ENCODE data around the gene TMEM132C.

Gene TMEM132C

DNA sequence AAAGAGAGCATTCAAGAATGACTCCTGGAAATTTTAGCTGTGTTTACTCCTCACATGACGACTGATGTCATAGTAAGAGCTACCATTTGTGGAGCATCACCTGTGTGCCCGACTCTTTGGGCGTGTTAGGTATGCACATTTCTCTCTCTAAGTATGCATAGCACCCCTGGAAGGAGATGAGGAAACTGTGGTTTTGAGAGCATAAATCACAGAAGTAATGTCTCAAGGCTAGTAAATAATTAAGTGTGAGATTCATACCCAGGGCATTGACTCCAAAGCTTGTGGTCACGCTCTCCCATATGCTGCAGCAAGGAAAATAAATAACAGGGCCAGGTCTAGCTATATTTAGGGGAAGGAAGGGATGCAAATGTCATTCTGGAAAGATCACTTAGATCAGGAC lies 340.7 kb downstream of the TMEM132C start:
- no peak overlapping the region for H3K4me2 ChIP-seq (ENCODE audit: low read depth, low read length, poor library complexity, severe bottlenecking)
- no peak for TF ChIP-seq EZH2phosphoT487 (conservative IDR thresholded peaks at IDR 0.05; ENCODE audit: low read length)
- TF ChIP-seq, protein P1, sequence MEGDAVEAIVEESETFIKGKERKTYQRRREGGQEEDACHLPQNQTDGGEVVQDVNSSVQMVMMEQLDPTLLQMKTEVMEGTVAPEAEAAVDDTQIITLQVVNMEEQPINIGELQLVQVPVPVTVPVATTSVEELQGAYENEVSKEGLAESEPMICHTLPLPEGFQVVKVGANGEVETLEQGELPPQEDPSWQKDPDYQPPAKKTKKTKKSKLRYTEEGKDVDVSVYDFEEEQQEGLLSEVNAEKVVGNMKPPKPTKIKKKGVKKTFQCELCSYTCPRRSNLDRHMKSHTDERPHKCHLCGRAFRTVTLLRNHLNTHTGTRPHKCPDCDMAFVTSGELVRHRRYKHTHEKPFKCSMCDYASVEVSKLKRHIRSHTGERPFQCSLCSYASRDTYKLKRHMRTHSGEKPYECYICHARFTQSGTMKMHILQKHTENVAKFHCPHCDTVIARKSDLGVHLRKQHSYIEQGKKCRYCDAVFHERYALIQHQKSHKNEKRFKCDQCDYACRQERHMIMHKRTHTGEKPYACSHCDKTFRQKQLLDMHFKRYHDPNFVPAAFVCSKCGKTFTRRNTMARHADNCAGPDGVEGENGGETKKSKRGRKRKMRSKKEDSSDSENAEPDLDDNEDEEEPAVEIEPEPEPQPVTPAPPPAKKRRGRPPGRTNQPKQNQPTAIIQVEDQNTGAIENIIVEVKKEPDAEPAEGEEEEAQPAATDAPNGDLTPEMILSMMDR (IDR thresholded peaks at IDR 0.05; ENCODE audit: insufficient read depth, low read length, poor library complexity, severe bottlenecking), result no peak
- no peak overlapping the region for H2AFZ ChIP-seq (ENCODE audit: low read depth, low read length, severe bottlenecking)
- H3F3A ChIP-seq (ENCODE audit: insufficient read depth), result no peaks in the 10 kb centered on the region
- H4K20me1 ChIP-seq (ENCODE audit: low read depth, low read length), result no peaks in the 10 kb centered on the region
- no peaks in the 10 kb centered on the region for H3K36me3 ChIP-seq (ENCODE audit: low read length)
- no peak overlapping the region for H3K9ac ChIP-seq (ENCODE audit: low read length)
- H3K27ac ChIP-seq (ENCODE audit: low read depth, low read length), result no peak overlapping the region
- H3K9me2 ChIP-seq (replicated peaks; ENCODE audit: insufficient read depth, low read length), result no peaks in the 10 kb centered on the region
- no peaks in the 10 kb centered on the region for H3K79me2 ChIP-seq (ENCODE audit: insufficient read depth, low read length)
- H3K27me3 ChIP-seq (ENCODE audit: low read length), result no peaks in the 10 kb centered on the region
- H3K9me3 ChIP-seq (ENCODE audit: insufficient read depth, low read length), result no peaks in the 10 kb centered on the region
- H3K4me3 ChIP-seq (ENCODE audit: insufficient read depth, low read length, poor library complexity, severe bottlenecking), result no peak overlapping the region

DNA sequence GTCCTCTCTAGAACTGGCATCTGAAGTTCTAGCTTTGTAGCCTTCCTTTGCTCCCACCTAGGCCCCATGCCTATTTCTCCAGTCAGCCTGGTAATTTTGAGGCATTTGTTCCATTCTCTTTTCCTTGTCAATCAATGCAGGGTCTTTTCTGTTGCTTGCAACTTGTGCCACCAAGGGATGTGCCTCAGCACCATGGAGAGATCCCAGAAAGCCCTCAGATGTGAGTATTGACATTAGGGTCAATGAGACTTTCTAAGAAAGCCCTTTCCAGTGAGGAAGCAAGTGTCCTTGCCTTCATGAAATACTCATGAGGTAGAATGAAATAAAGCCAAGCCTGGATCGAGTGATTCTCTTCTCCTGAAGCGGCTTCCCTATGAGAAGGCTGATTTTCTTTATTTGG lies 342.9 kb downstream of the TMEM132C start:
- no peaks in the 10 kb centered on the region for H3K9me2 ChIP-seq (replicated peaks; ENCODE audit: insufficient read depth, low read length)
- H3K9ac ChIP-seq (ENCODE audit: low read length), result no peak overlapping the region
- H4K20me1 ChIP-seq (ENCODE audit: low read depth, low read length), result no peaks in the 10 kb centered on the region
- H3K4me3 ChIP-seq (ENCODE audit: insufficient read depth, low read length, poor library complexity, severe bottlenecking), result no peak overlapping the region
- H3K36me3 ChIP-seq (ENCODE audit: low read length), result no peaks in the 10 kb centered on the region
- TF ChIP-seq EZH2phosphoT487 (conservative IDR thresholded peaks at IDR 0.05; ENCODE audit: low read length), result no peak
- TF ChIP-seq, protein P1 (IDR thresholded peaks at IDR 0.05; ENCODE audit: insufficient read depth, low read length, poor library complexity, severe bottlenecking), result no peak
- no peak overlapping the region for H3K4me2 ChIP-seq (ENCODE audit: low read depth, low read length, poor library complexity, severe bottlenecking)
- H3F3A ChIP-seq (ENCODE audit: insufficient read depth), result no peaks in the 10 kb centered on the region
- H3K79me2 ChIP-seq (ENCODE audit: insufficient read depth, low read length), result no peaks in the 10 kb centered on the region
- H3K9me3 ChIP-seq (ENCODE audit: insufficient read depth, low read length), result no peaks in the 10 kb centered on the region
- H3K27ac ChIP-seq (ENCODE audit: low read depth, low read length), result no peak overlapping the region
- H3K27me3 ChIP-seq (ENCODE audit: low read length), result no peaks in the 10 kb centered on the region
- no peak overlapping the region for H2AFZ ChIP-seq (ENCODE audit: low read depth, low read length, severe bottlenecking)

DNA sequence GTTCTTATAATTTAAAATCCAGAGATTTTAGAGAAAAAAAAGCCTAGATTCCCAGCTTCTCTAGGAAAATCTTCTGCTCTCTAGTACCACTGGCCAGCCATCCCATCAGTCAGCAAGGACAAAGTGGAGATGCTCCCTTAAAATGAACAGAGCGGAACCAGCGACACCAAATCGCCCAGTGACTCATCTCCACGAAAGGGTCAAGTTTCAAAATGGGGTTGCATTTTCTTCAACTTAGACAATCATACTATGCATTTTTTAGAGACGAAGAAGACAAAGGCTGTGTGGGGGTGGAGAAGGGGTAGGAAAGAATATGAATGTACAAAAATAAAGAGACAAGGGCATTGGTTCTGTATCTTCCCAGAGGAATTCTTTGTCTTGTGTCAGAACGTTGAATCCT lies 344.8 kb downstream of the TMEM132C start:
- H3K36me3 ChIP-seq (ENCODE audit: low read length), result no peaks in the 10 kb centered on the region
- no peak overlapping the region for H3K27ac ChIP-seq (ENCODE audit: low read depth, low read length)
- H3K9ac ChIP-seq (ENCODE audit: low read length), result no peak overlapping the region
- no peaks in the 10 kb centered on the region for H3F3A ChIP-seq (ENCODE audit: insufficient read depth)
- no peaks in the 10 kb centered on the region for H3K79me2 ChIP-seq (ENCODE audit: insufficient read depth, low read length)
- no peaks in the 10 kb centered on the region for H3K9me2 ChIP-seq (replicated peaks; ENCODE audit: insufficient read depth, low read length)
- TF ChIP-seq EZH2phosphoT487 (conservative IDR thresholded peaks at IDR 0.05; ENCODE audit: low read length), result no peak
- TF ChIP-seq, protein P1 (IDR thresholded peaks at IDR 0.05; ENCODE audit: insufficient read depth, low read length, poor library complexity, severe bottlenecking), result no peak
- H2AFZ ChIP-seq (ENCODE audit: low read depth, low read length, severe bottlenecking), result no peak overlapping the region
- H3K4me3 ChIP-seq (ENCODE audit: insufficient read depth, low read length, poor library complexity, severe bottlenecking), result no peak overlapping the region
- H3K4me2 ChIP-seq (ENCODE audit: low read depth, low read length, poor library complexity, severe bottlenecking), result no peak overlapping the region
- no peaks in the 10 kb centered on the region for H3K27me3 ChIP-seq (ENCODE audit: low read length)
- no peaks in the 10 kb centered on the region for H4K20me1 ChIP-seq (ENCODE audit: low read depth, low read length)
- H3K9me3 ChIP-seq (ENCODE audit: insufficient read depth, low read length), result no peaks in the 10 kb centered on the region
